Endothelial cell of umbilical vein (primary cell): ENCODE measurements around the gene SLC24A3. TPM values are rescaled to one million over a fixed set of nuclear protein-coding genes. Genes with fewer than 3 reads are reported as not detected.

Experiments
- BruUV-seq: library from RNA; stranded (reverse); fragments of 400-500 nt; replicated peaks from 2 replicates; lab custom pipeline; 2021; lab: Mats Ljungman, UMichigan
- CTCF ChIA-PET: fragments of 300-600, 350-600 bp; sonication (Branson Sonifier 250); formaldehyde crosslinking; loops from one replicate; lab custom pipeline; 2021; ENCODE audit warnings: antibody characterized with exemption, inconsistent platforms; lab: Charles Lee
- POLR2A ChIA-PET: fragments of 300-600, 350-600 bp; sonication (Branson Sonifier 250); formaldehyde crosslinking; loops from one replicate; lab custom pipeline; 2021; ENCODE audit warnings: antibody characterized with exemption, inconsistent platforms; lab: Charles Lee
- DNase-seq: peaks from one replicate; pipeline ENCODE4 v3.0.0-alpha.2; 2011; ENCODE audit warnings: low read depth, low spot score
- FAIRE-seq: peaks from 2 replicates; lab custom pipeline; 2011; peaks lifted over from hg19 to GRCh38; lab: Jason Lieb, UNC
- H2AFZ ChIP-seq: 2 replicates; pipeline ENCODE4 v1.6.0; 2012; ENCODE audit warnings: low read depth, low read length, control low read depth, inconsistent platforms
- H3K27ac ChIP-seq: 2 replicates; pipeline ENCODE4 v1.5.1; 2011; ENCODE audit warnings: low read depth, mild to moderate bottlenecking, control low read depth, low read length, moderate library complexity; ENCODE audit not compliant: insufficient read depth
- H3K27me3 ChIP-seq, 2 experiments: 2 replicates each; pipeline versions ENCODE4 v1.6.0 to v1.6.1; 2011; ENCODE audit warnings: low read length in 2 of 2, mixed read lengths in 1 of 2; ENCODE audit not compliant: control insufficient read depth in 2 of 2, insufficient read depth in 2 of 2
- H3K36me3 ChIP-seq, 2 experiments: 2 replicates in 1 of 2; 3 replicates in 1 of 2; pipeline ENCODE4 v1.5.1; 2011; ENCODE audit warnings: low read length in 2 of 2, mild to moderate bottlenecking in 1 of 2, moderate library complexity in 1 of 2; ENCODE audit not compliant: control insufficient read depth in 2 of 2, insufficient read depth in 2 of 2; ENCODE audit errors: extremely low read depth in 1 of 2
- H3K4me1 ChIP-seq: 3 replicates; pipeline ENCODE4 v1.5.1; 2011; ENCODE audit warnings: mild to moderate bottlenecking, low read length; ENCODE audit not compliant: control insufficient read depth, insufficient read depth; ENCODE audit errors: extremely low read depth
- H3K4me2 ChIP-seq: 2 replicates; pipeline ENCODE4 v1.6.1; 2011; ENCODE audit warnings: low read length, control low read depth, mixed read lengths; ENCODE audit not compliant: insufficient read depth
- H3K4me3 ChIP-seq, 3 experiments: fragments of 200-600 bp in 1 of 3; sonication (generic), shearing (Covaris generic) in 1 of 3; replicated peaks in 1 of 3; 2 replicates each; pipeline ENCODE4 v1.5.1; 2011 to 2016; ENCODE audit warnings: control low read depth in 3 of 3, low read length in 3 of 3, mild to moderate bottlenecking in 2 of 3, inconsistent platforms in 1 of 3, low read depth in 1 of 3, moderate library complexity in 1 of 3; ENCODE audit not compliant: insufficient read depth in 1 of 3
- H3K79me2 ChIP-seq: 2 replicates; pipeline ENCODE4 v1.6.0; 2012; ENCODE audit warnings: low read length, inconsistent platforms; ENCODE audit not compliant: control insufficient read depth, insufficient read depth
- H3K9ac ChIP-seq: replicated peaks from 2 replicates; pipeline ENCODE3; 2011; ENCODE audit warnings: low read length, control low read depth; ENCODE audit not compliant: insufficient read depth; ENCODE audit errors: extremely low read depth
- H3K9me1 ChIP-seq: replicated peaks from 3 replicates; pipeline ENCODE4 v1.6.0; 2011; ENCODE audit warnings: mild to moderate bottlenecking, low read length; ENCODE audit not compliant: control insufficient read depth, insufficient read depth; ENCODE audit errors: extremely low read depth
- H3K9me3 ChIP-seq: replicated peaks from 2 replicates; pipeline ENCODE4 v1.5.1; 2012; ENCODE audit warnings: low read length, inconsistent platforms; ENCODE audit not compliant: control insufficient read depth, insufficient read depth
- H4K20me1 ChIP-seq: replicated peaks from 2 replicates; pipeline ENCODE3; 2011; ENCODE audit warnings: mild to moderate bottlenecking, low read length; ENCODE audit not compliant: control insufficient read depth, insufficient read depth; ENCODE audit errors: extremely low read depth
- EZH2 ChIP-seq: IDR thresholded peaks from 2 replicates; pipeline ENCODE4 v1.6.1; 2012; ENCODE audit warnings: borderline replicate concordance, low read depth, mild to moderate bottlenecking, moderate library complexity, low read length, inconsistent platforms; ENCODE audit not compliant: severe bottlenecking
- FOS ChIP-seq: IDR thresholded peaks from 2 replicates; pipeline ENCODE4 v1.6.1; 2011; ENCODE audit warnings: mild to moderate bottlenecking, low read length, moderate library complexity, borderline replicate concordance; ENCODE audit not compliant: insufficient read depth
- GATA2 ChIP-seq: IDR thresholded peaks from 2 replicates; pipeline ENCODE4 v1.7.0; 2011; ENCODE audit warnings: low read depth, mild to moderate bottlenecking, moderate library complexity, mixed read lengths, low read length; ENCODE audit not compliant: insufficient read length, insufficient read depth
- JUN ChIP-seq: IDR thresholded peaks from 2 replicates; pipeline ENCODE4 v1.6.1; 2011; ENCODE audit warnings: borderline replicate concordance, low read depth; ENCODE audit not compliant: insufficient read length, insufficient read depth
- POLR2A ChIP-seq: IDR thresholded peaks from 2 replicates; pipeline ENCODE4 v1.6.1; 2012; ENCODE audit warnings: low read depth, mild to moderate bottlenecking, control low read depth, low read length
- dilution Hi-C: fragments of 300-500 bp; cut with MboI; formaldehyde crosslinking; loops from one replicate; pipeline ENCODE4 v1.15.0; 2019; ENCODE audit warnings: low sequenced_read_pairs; ENCODE audit not compliant: extremely low pct_ligation_motif_present
- intact Hi-C: fragments of 100-400 bp; cut with micrococcal nuclease; formaldehyde crosslinking; loops from one replicate; pipeline ENCODE4 v1.10.0; 2022
- polyA plus RNA-seq, 4 experiments: library from polyadenylated mRNA; depleted of rRNA in 3 of 4; stranded (reverse) in 3 of 4; unstranded in 1 of 4; fragments of >200 nt; gene quantifications; 2 replicates each; pipeline versions ENCODE4 v1.2.1 to v1.2.3, GENCODE V29; 2011 to 2012; ENCODE audit warnings: missing spikeins in 1 of 4
- total RNA-seq: library from RNA; stranded (reverse); gene quantifications from 2 replicates; pipeline ENCODE4 v1.2.3, GENCODE V29; 2021

Gene SLC24A3
- total and polyA plus RNA-seq, 2 donors (not counting 3 experiments of a cell fraction or from before 2014, with no cell fraction given): not detected

DNA sequence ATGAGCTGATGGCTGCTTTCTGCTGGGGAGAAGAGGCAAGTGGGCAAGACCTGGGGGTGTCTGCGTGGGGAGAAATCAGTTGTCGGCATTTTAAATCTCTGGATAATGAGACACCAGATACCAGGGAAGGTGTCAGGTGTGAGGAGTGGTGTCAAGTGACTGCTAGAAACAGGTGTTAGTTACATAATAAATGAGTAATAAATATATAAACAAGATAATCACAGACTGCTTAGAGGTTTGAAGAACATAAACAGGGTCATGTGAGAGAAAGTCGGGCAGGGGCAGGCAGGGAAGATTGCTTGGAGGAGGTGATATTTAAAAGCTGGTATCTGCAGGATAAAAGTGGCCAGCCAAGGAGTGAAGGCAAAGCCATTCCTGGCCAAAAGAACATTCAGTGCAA lies 458.4 kb downstream of the SLC24A3 start:
- CTCF ChIA-PET: no interaction called here
- FAIRE-seq: no peak
- no peaks in the 10 kb centered on the region for H3K9me3 ChIP-seq
- H3K4me1 ChIP-seq: no peaks in the 10 kb centered on the region
- POLR2A ChIA-PET: no interaction called here
- no peak for DNase-seq
- no peak for TF ChIP-seq EZH2
- no peak for TF ChIP-seq GATA2
- H3K36me3 ChIP-seq: no peaks in the 10 kb centered on the region
- H3K79me2 ChIP-seq: no peaks in the 10 kb centered on the region
- H3K9ac ChIP-seq: no peak overlapping the region
- BruUV-seq: no TSS peak
- H2AFZ ChIP-seq: no peak overlapping the region
- no peaks in the 10 kb centered on the region for H4K20me1 ChIP-seq
- H3K27me3 ChIP-seq: peaks cover 14 to 23% of the 10 kb centered on the region in 2 experiments
- no peak overlapping the region for H3K4me3 ChIP-seq
- dilution Hi-C loops: no loop called here
- no peaks in the 10 kb centered on the region for H3K9me1 ChIP-seq
- no peak overlapping the region for H3K4me2 ChIP-seq
- intact Hi-C loops: no loop called here
- no peak overlapping the region for H3K27ac ChIP-seq

DNA sequence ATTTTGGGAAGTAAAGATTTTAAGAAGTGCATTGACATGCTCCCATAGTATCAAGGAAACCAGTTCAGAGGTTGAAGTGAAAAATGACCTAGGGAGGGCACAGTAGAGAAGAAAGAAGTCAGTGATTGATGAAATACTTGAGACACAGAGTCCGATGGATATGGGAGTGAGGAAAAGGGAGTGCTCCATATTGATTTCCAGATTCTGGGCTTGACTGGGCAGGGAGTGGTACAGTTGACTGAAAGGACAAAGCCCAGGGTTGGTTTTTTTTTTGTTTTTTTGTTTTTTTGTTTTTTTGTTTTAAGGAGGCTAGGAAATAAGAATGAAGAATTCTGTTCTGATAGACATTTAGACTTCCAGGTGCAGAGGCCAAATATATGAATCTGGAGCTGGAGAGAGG lies 458.9 kb downstream of the SLC24A3 start:
- H3K4me1 ChIP-seq: no peaks in the 10 kb centered on the region
- no peaks in the 10 kb centered on the region for H3K79me2 ChIP-seq
- H3K36me3 ChIP-seq: no peaks in the 10 kb centered on the region
- H3K9me1 ChIP-seq: no peaks in the 10 kb centered on the region
- H3K9me3 ChIP-seq: no peaks in the 10 kb centered on the region
- ChIA-PET POLR2A (no interaction called here), CTCF (interaction anchor here (0.8 to 3.5 kb wide), 2 partner anchors 9 to 43 kb away, joined by 3 to 25 read pairs; no protein-coding TSS in a partner anchor)
- H3K9ac ChIP-seq: no peak overlapping the region
- TF ChIP-seq JUN (no peak), FOS (no peak), GATA2 (no peak), POLR2A (no peak), EZH2 (no peak)
- DNase-seq: no peak
- H3K4me2 ChIP-seq: no peak overlapping the region
- no peaks in the 10 kb centered on the region for H4K20me1 ChIP-seq
- H3K4me3 ChIP-seq: no peak overlapping the region
- no peak for FAIRE-seq
- dilution Hi-C loops (no loop called here), intact Hi-C loops (no loop called here)
- no TSS peak for BruUV-seq
- no peak overlapping the region for H2AFZ ChIP-seq
- H3K27me3 ChIP-seq: peaks cover 15 to 26% of the 10 kb centered on the region in 2 experiments
- no peak overlapping the region for H3K27ac ChIP-seq
